Epithelial cell of alveolus of lung (primary cell): ENCODE results near the gene SLX4. TPM values are rescaled to one million over a fixed set of nuclear protein-coding genes. Genes with fewer than 3 reads are reported as not detected.

ENCODE experiments used
- total RNA-seq: library from RNA; depleted of rRNA; stranded (reverse); fragments of >200 nt; gene quantifications from 2 replicates; pipeline ENCODE4 v1.2.1, GENCODE V29; 2015

SLX4 gene
- total RNA-seq, result 3.5 and 3.9 TPM in 2 replicates

GRCh38 chr16:3611146-3611975 lies at the start of gene SLX4:
SLX4 (minus strand) TSS chr16:3611606; CDS start chr16:3608964, 2,642 bp downstream.

GRCh38 chr16:3654249-3654991 lies 43.0 kb upstream of the SLX4 start, which contains the start of gene DNASE1:
DNASE1 (plus strand) TSS chr16:3654691; CDS start chr16:3655374, 683 bp downstream.

GRCh38 chr16:3577302-3577752 lies 34.1 kb downstream of the SLX4 start, which contains the start of gene NLRC3:
NLRC3 (minus strand) TSS chr16:3577403; CDS start chr16:3565036, 12,367 bp downstream.

Other genes with a start within 250 kb of the SLX4 start
- gene ZSCAN32, start 210.6 kb downstream of the SLX4 start, total RNA-seq, result 7.5 and 17.1 TPM in 2 replicates
- 7.1 and 12.5 TPM in 2 replicates for gene ZNF174, start 210.4 kb downstream of the SLX4 start, total RNA-seq
- 1.5 and 1.9 TPM in 2 replicates for gene ZNF597, start 168.1 kb downstream of the SLX4 start, total RNA-seq
- gene NAA60, start 167.9 kb downstream of the SLX4 start, total RNA-seq, result 17.1 and 37.0 TPM in 2 replicates
- not detected in 2 replicates for gene C16orf90, start 116.1 kb downstream of the SLX4 start, total RNA-seq
- 12.3 and 27.1 TPM in 2 replicates for gene CLUAP1, start 110.6 kb downstream of the SLX4 start, total RNA-seq
- gene NLRC3, start 34.2 kb downstream of the SLX4 start, total RNA-seq, result 0.08 TPM in 1 of 2 replicates, not detected in the other
- gene DNASE1, start 43.1 kb upstream of the SLX4 start, total RNA-seq, result 2.1 and 15.8 TPM in 2 replicates
- 76.5 and 82.3 TPM in 2 replicates for gene TRAP1, start 105.9 kb upstream of the SLX4 start, total RNA-seq